Measurements from ENCODE around the gene ANKRD52. TPM values are rescaled to one million over a fixed set of nuclear protein-coding genes. Genes with fewer than 3 reads are reported as not detected.
A peak's percentile ranks its signal among the peaks of the same experiment; 100 is the strongest.

Gene ANKRD52
- total RNA-seq: 10 to 100 TPM; 20.3 to 33.6 (median 24.6) TPM

GRCh38 chr12:56258068-56258819, at the start of gene ANKRD52:
ANKRD52 (minus strand) TSS chr12:56258384; CDS start chr12:56258269, 115 bp downstream.
- Histone ChIP-seq H3K36me3 (peaks cover 29% of the 10 kb centered on the region), H3K4me1 (peaks cover 31% of the 10 kb centered on the region), H3K27me3 (no peaks in the 10 kb centered on the region), H3K27ac (peak within 1 kb of the TSS; percentile 83), H3K9me3 (no peaks in the 10 kb centered on the region), H3K4me3 (peak within 1 kb of the TSS; percentile 79)
- peak in 1 of 3 donors; percentile 51 for TF ChIP-seq POLR2AphosphoS5 (IDR thresholded peaks at IDR 0.05)
- TF ChIP-seq CTCF (IDR thresholded peaks at IDR 0.05): peak; percentile 77 to 90
- TF ChIP-seq POLR2A (IDR thresholded peaks at IDR 0.05): peak in 1 of 2 donors; percentile 11
- no peak for TF ChIP-seq EP300 (IDR thresholded peaks at IDR 0.05)
- under 1% methylated on average over 20 of the region's 78 CpGs for WGBS
- peak in 1 of 2 donors; percentile 83 for DNase-seq (ENCODE audit: low spot score in 2 of 2)

GRCh38 chr12:56307221-56307965, 49.2 kb upstream of the ANKRD52 start:
- 85% methylated on average over 7 of the region's 7 CpGs for WGBS
- H3K9me3 ChIP-seq: no peaks in the 10 kb centered on the region
- H3K36me3 ChIP-seq: peaks cover 48% of the 10 kb centered on the region
- no peak overlapping the region for H3K27ac ChIP-seq
- peaks cover 4% of the 10 kb centered on the region for H3K4me1 ChIP-seq
- TF ChIP-seq POLR2AphosphoS5 (IDR thresholded peaks at IDR 0.05): no peak
- no peak for TF ChIP-seq POLR2A (IDR thresholded peaks at IDR 0.05)
- TF ChIP-seq EP300 (IDR thresholded peaks at IDR 0.05): no peak
- TF ChIP-seq CTCF (IDR thresholded peaks at IDR 0.05): no peak
- DNase-seq (ENCODE audit: low spot score in 2 of 2): no peak
- H3K4me3 ChIP-seq: no peak overlapping the region
- no peaks in the 10 kb centered on the region for H3K27me3 ChIP-seq

GRCh38 chr12:56304872-56305590, 46.8 kb upstream of the ANKRD52 start:
- Histone ChIP-seq H3K36me3 (peaks cover 33% of the 10 kb centered on the region), H3K27me3 (no peaks in the 10 kb centered on the region), H3K4me1 (peaks cover 20% of the 10 kb centered on the region), H3K4me3 (no peak overlapping the region), H3K9me3 (no peaks in the 10 kb centered on the region), H3K27ac (no peak overlapping the region)
- TF ChIP-seq POLR2AphosphoS5 (IDR thresholded peaks at IDR 0.05) (no peak), EP300 (IDR thresholded peaks at IDR 0.05) (no peak), POLR2A (IDR thresholded peaks at IDR 0.05) (no peak), CTCF (IDR thresholded peaks at IDR 0.05) (no peak)
- WGBS: 91% methylated on average over 8 of the region's 8 CpGs
- DNase-seq (ENCODE audit: low spot score in 2 of 2): no peak

- H3K9me3 ChIP-seq: no peaks in the 10 kb centered on the region
- TF ChIP-seq POLR2AphosphoS5 (IDR thresholded peaks at IDR 0.05): no peak
- no peak for TF ChIP-seq EP300 (IDR thresholded peaks at IDR 0.05)
- no peak for TF ChIP-seq CTCF (IDR thresholded peaks at IDR 0.05)
- TF ChIP-seq POLR2A (IDR thresholded peaks at IDR 0.05): no peak
- DNase-seq (ENCODE audit: low spot score in 2 of 2): no peak
- no peak overlapping the region for H3K27ac ChIP-seq
- peaks cover 23% of the 10 kb centered on the region for H3K4me1 ChIP-seq
- no peak overlapping the region for H3K4me3 ChIP-seq
- peaks cover 26% of the 10 kb centered on the region for H3K36me3 ChIP-seq
- 82% methylated on average over 3 of the region's 3 CpGs for WGBS
- H3K27me3 ChIP-seq: no peaks in the 10 kb centered on the region
Measured at GRCh38 chr12:56304276-56304675, 46.1 kb upstream of the ANKRD52 start.

All from suprapubic skin (tissue), 4 donors.